Hepatocyte (in vitro differentiated cells): Measurements from ENCODE around the gene KLHL26. TPM values are rescaled to one million over a fixed set of nuclear protein-coding genes. Genes with fewer than 3 reads are reported as not detected.

ENCODE experiments used
- DNase-seq: peaks from one replicate; pipeline ENCODE4 v3.0.0-alpha.2; 2016; ENCODE audit warnings: low spot score
- H2AFZ ChIP-seq: fragments of 200-600 bp; sonication (generic); 2 replicates; pipeline ENCODE4 v1.6.0; 2016; ENCODE audit warnings: antibody characterized with exemption, mild to moderate bottlenecking
- H3K27ac ChIP-seq: fragments of 200-600 bp; sonication (generic); 2 replicates; pipeline ENCODE4 v1.5.1; 2016; ENCODE audit warnings: mild to moderate bottlenecking
- H3K27me3 ChIP-seq: fragments of 200-600 bp; sonication (generic); 2 replicates; pipeline ENCODE4 v1.6.1; 2016
- H3K36me3 ChIP-seq: fragments of 200-600 bp; sonication (generic); replicated peaks from 2 replicates; pipeline ENCODE4 v1.5.1; 2016; ENCODE audit warnings: low read depth; ENCODE audit not compliant: insufficient read depth
- H3K4me1 ChIP-seq: fragments of 200-600 bp; sonication (generic); 2 replicates; pipeline ENCODE4 v1.5.1; 2016; ENCODE audit warnings: mild to moderate bottlenecking, moderate library complexity; ENCODE audit not compliant: insufficient read depth
- H3K4me2 ChIP-seq: fragments of 200-600 bp; sonication (generic); 2 replicates; pipeline ENCODE4 v1.6.0; 2016
- H3K4me3 ChIP-seq: fragments of 200-600 bp; sonication (generic); 2 replicates; pipeline ENCODE4 v1.5.1; 2016; ENCODE audit warnings: mild to moderate bottlenecking
- H3K79me2 ChIP-seq: fragments of 200-600 bp; sonication (generic); 2 replicates; pipeline ENCODE4 v1.6.0; 2017; ENCODE audit warnings: mild to moderate bottlenecking
- H3K9me2 ChIP-seq: fragments of 200-600 bp; sonication (generic); replicated peaks from 2 replicates; pipeline ENCODE4 v1.6.0; 2017; ENCODE audit warnings: mild to moderate bottlenecking; ENCODE audit not compliant: insufficient read depth
- H3K9me3 ChIP-seq: fragments of 200-600 bp; sonication (generic); 2 replicates; pipeline ENCODE4 v1.5.1; 2016; ENCODE audit warnings: low read depth, mild to moderate bottlenecking
- H4K20me1 ChIP-seq: fragments of 200-600 bp; sonication (generic); 2 replicates; pipeline ENCODE4 v1.6.0; 2016; ENCODE audit warnings: mild to moderate bottlenecking; ENCODE audit not compliant: insufficient read depth, poor library complexity, severe bottlenecking
- EZH2 ChIP-seq: fragments of 200-600 bp; sonication (generic); IDR thresholded peaks from 2 replicates; pipeline ENCODE4 v1.6.1; 2016; ENCODE audit warnings: antibody characterized with exemption, mild to moderate bottlenecking, borderline replicate concordance
- EZH2phosphoT487 ChIP-seq: fragments of 200-600 bp; sonication (generic); IDR thresholded peaks from one replicate; pipeline ENCODE4 v1.6.1; 2018; ENCODE audit warnings: antibody characterized with exemption, mild to moderate bottlenecking, low read depth, moderate library complexity; ENCODE audit not compliant: unreplicated experiment, severe bottlenecking
- WGBS: methylation state at CpG from one replicate; pipeline ENCODE4 v1.1.6; 2016; ENCODE audit warnings: low lambda C conversion rate; ENCODE audit errors: missing lambda C conversion rate; 5-methylcytosine and 5-hydroxymethylcytosine counted together
- polyA plus RNA-seq: library from polyadenylated mRNA; unstranded; fragments of >200 nt; fragmentation: Nextera tagmentation; extraction: Ambion mirVana; gene quantifications from 2 replicates; pipeline ENCODE4 v1.2.1, GENCODE V29; 2016
- total RNA-seq: library from RNA; depleted of rRNA; stranded (reverse); fragments of >200 nt; gene quantifications from 2 replicates; pipeline ENCODE4 v1.2.3, GENCODE V29; 2014
- TF ChIP-seq, protein P1 (sequence below): fragments of 200-600 bp; sonication (generic); IDR thresholded peaks from 2 replicates; pipeline ENCODE4 v1.5.1; 2016; ENCODE audit warnings: antibody characterized with exemption, mild to moderate bottlenecking; ENCODE audit not compliant: poor library complexity

Gene KLHL26
- total and polyA plus RNA-seq, 2 experiments from 2014 or later = 5.0 to 7.6 TPM

DNA sequence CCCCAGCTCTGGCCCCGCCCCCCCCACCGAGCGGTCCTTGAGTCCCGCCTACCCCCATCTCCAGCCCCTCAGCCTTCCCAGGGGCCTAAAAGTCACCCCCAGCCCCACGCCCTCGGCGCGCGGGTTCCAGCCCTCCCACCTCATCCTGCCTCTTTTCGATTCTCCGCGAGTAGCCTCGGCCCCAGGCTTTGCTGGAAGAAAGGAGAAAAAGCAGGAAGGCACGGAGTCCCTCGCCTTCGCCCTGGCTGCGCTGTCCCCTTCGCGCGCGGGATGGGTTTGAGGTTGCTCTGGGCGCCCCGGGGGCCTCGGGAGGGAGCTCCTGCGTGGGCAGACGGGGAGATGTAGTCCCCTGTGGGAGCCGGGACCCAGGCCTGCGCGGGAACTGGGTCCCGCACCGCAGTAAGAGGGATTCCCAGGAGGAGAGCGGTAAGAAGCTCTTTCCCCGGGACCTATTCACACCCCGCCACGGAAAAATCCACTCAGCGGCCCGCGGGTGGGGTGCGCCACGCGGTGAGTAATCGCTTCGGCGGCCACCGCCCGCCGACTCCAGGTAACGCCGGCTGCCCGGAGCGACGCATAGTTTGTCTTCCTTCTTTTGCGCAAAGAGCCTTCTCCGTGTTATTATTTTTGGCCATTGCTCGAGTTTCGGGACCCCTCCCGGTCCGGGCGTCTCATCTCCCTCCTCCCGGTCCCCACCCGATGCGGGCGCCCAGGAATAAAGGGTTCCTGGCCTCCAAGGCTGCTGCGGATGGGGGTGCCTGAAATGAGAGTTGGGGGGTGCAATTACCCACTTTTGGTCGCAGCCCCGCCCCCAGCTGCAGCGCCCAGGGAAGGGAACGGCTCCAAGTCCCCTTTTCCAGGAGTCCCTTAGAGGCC lies 29.4 kb upstream of the KLHL26 start:
- Histone ChIP-seq H3K4me3 (no peak overlapping the region), H3K36me3 (no peaks in the 10 kb centered on the region), H3K9me2 (no peaks in the 10 kb centered on the region), H3K27me3 (peaks cover 89% of the 10 kb centered on the region), H3K79me2 (no peaks in the 10 kb centered on the region), H2AFZ (no peak overlapping the region), H3K4me2 (peak overlapping the region; percentile 71), H3K4me1 (peaks cover 41% of the 10 kb centered on the region), H4K20me1 (no peaks in the 10 kb centered on the region), H3K27ac (no peak overlapping the region), H3K9me3 (no peaks in the 10 kb centered on the region)
- 5% methylated on average over 63 of the region's 68 CpGs for WGBS
- TF ChIP-seq, protein P1, sequence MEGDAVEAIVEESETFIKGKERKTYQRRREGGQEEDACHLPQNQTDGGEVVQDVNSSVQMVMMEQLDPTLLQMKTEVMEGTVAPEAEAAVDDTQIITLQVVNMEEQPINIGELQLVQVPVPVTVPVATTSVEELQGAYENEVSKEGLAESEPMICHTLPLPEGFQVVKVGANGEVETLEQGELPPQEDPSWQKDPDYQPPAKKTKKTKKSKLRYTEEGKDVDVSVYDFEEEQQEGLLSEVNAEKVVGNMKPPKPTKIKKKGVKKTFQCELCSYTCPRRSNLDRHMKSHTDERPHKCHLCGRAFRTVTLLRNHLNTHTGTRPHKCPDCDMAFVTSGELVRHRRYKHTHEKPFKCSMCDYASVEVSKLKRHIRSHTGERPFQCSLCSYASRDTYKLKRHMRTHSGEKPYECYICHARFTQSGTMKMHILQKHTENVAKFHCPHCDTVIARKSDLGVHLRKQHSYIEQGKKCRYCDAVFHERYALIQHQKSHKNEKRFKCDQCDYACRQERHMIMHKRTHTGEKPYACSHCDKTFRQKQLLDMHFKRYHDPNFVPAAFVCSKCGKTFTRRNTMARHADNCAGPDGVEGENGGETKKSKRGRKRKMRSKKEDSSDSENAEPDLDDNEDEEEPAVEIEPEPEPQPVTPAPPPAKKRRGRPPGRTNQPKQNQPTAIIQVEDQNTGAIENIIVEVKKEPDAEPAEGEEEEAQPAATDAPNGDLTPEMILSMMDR = no peak
- peak; percentile 95 for TF ChIP-seq EZH2
- no peak for TF ChIP-seq EZH2phosphoT487
- DNase-seq = no peak

DNA sequence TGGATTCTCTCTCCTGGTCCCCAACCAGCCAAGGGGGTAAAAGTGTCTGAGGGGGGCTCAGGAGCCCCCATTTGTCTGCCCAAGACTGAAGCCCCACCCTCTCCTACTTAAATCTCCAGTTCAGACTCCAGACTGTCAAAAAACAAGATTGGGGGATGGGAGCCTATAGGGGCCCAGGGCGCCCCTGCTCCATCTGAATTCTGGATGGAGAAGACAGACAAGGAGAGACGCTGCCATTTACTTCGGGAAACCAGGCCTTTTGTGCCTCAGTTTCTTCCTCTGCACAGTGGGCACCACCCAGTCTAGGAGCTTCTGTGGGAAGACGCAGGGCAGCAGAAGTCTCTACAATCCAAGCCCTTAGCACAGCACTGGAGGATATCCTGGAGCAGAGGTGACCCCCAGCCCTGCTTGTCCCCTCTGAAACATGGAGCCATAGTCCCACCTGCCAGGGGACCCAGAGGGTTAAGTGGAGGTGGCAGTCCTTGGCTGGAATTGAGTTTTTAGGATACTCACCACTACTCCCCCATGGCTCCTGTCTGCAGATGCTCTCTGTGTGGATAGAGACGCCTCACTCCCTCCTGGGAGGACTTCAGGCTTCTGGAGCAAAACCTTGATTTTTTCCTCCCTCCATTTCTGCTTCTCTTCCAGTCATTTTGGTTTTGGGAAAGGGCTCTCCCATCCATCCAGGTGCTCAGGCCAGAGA lies 28.6 kb upstream of the KLHL26 start:
- H2AFZ ChIP-seq = no peak overlapping the region
- no peaks in the 10 kb centered on the region for H3K36me3 ChIP-seq
- peak overlapping the region; percentile 71 for H3K4me2 ChIP-seq
- H3K9me3 ChIP-seq = no peaks in the 10 kb centered on the region
- H3K27ac ChIP-seq = no peak overlapping the region
- peaks cover 89% of the 10 kb centered on the region for H3K27me3 ChIP-seq
- no peaks in the 10 kb centered on the region for H3K79me2 ChIP-seq
- no peaks in the 10 kb centered on the region for H3K9me2 ChIP-seq
- 51% methylated on average over 5 of the region's 5 CpGs for WGBS
- no peaks in the 10 kb centered on the region for H4K20me1 ChIP-seq
- DNase-seq = no peak
- H3K4me1 ChIP-seq = peaks cover 47% of the 10 kb centered on the region
- TF ChIP-seq, protein P1 = no peak
- TF ChIP-seq EZH2 (no peak), EZH2phosphoT487 (no peak)
- H3K4me3 ChIP-seq = no peak overlapping the region

GRCh38 chr19:18608805-18609716 lies 27.8 kb upstream of the KLHL26 start:
- no peaks in the 10 kb centered on the region for H3K9me3 ChIP-seq
- H3K36me3 ChIP-seq = no peaks in the 10 kb centered on the region
- peaks cover 40% of the 10 kb centered on the region for H3K4me1 ChIP-seq
- no peaks in the 10 kb centered on the region for H3K9me2 ChIP-seq
- H3K4me3 ChIP-seq = no peak overlapping the region
- no peak overlapping the region for H2AFZ ChIP-seq
- no peak overlapping the region for H3K27ac ChIP-seq
- WGBS = 57% methylated on average over 9 of the region's 9 CpGs
- H3K4me2 ChIP-seq = no peak overlapping the region
- no peak for DNase-seq
- H3K79me2 ChIP-seq = no peaks in the 10 kb centered on the region
- peaks cover 90% of the 10 kb centered on the region for H3K27me3 ChIP-seq
- H4K20me1 ChIP-seq = no peaks in the 10 kb centered on the region
- no peak for TF ChIP-seq EZH2phosphoT487
- peak; percentile 19 for TF ChIP-seq EZH2
